KOPT-K1 (cell line): ENCODE results near the gene INAFM1.
A peak's percentile ranks its signal among the peaks of the same experiment; 100 is the strongest.

Experiments used
- H3K27ac ChIP-seq: fragments of 200-600 bp; sonication (generic); 2 replicates; pipeline ENCODE4 v1.5.1; 2016; ENCODE audit warnings: antibody characterized with exemption, mild to moderate bottlenecking, low read depth, low read length; ENCODE audit not compliant: poor library complexity, severe bottlenecking
- H3K36me3 ChIP-seq: fragments of 200-600 bp; sonication (generic); 2 replicates; pipeline ENCODE4 v1.5.1; 2017; ENCODE audit warnings: antibody characterized with exemption, mild to moderate bottlenecking, low read length, moderate library complexity; ENCODE audit not compliant: insufficient read depth
- H3K9me3 ChIP-seq: fragments of 200-600 bp; sonication (generic); 2 replicates; pipeline ENCODE4 v1.5.1; 2017; ENCODE audit warnings: antibody characterized with exemption, low read length, mild to moderate bottlenecking; ENCODE audit not compliant: insufficient read depth, poor library complexity, severe bottlenecking

INAFM1 gene

GRCh38 chr19:47274071-47274890, at the start of gene INAFM1:
Gene INAFM1, plus strand, starts transcription at chr19:47274885. Its CDS starts 35 bp downstream, at chr19:47274920.
- Histone ChIP-seq H3K36me3 (peaks cover 35% of the 10 kb centered on the region; the same call in 1 of the 2 replicates), H3K9me3 (no peaks in the 10 kb centered on the region), H3K27ac (peak within 1 kb of the TSS; percentile 94)

GRCh38 chr19:47225746-47226425, 48.8 kb upstream of the INAFM1 start:
- Histone ChIP-seq H3K27ac (peak overlapping the region; percentile 17), H3K36me3 (no peaks in the 10 kb centered on the region), H3K9me3 (no peaks in the 10 kb centered on the region)

- H3K27ac ChIP-seq: peak overlapping the region; percentile 17
- no peaks in the 10 kb centered on the region for H3K9me3 ChIP-seq
- H3K36me3 ChIP-seq: no peaks in the 10 kb centered on the region
Observed at GRCh38 chr19:47226426-47227351, 48.0 kb upstream of the INAFM1 start.

GRCh38 chr19:47227352-47228167, 47.1 kb upstream of the INAFM1 start:
- Histone ChIP-seq H3K9me3 (no peaks in the 10 kb centered on the region), H3K36me3 (no peaks in the 10 kb centered on the region), H3K27ac (no peak overlapping the region)

GRCh38 chr19:47228168-47228936, 46.3 kb upstream of the INAFM1 start:
- H3K36me3 ChIP-seq: no peaks in the 10 kb centered on the region
- no peak overlapping the region for H3K27ac ChIP-seq
- no peaks in the 10 kb centered on the region for H3K9me3 ChIP-seq

GRCh38 chr19:47228937-47229675, 45.6 kb upstream of the INAFM1 start:
- no peaks in the 10 kb centered on the region for H3K9me3 ChIP-seq
- H3K36me3 ChIP-seq: no peaks in the 10 kb centered on the region
- no peak overlapping the region for H3K27ac ChIP-seq

- Histone ChIP-seq H3K36me3 (no peaks in the 10 kb centered on the region), H3K27ac (no peak overlapping the region), H3K9me3 (no peaks in the 10 kb centered on the region)
Observed at GRCh38 chr19:47229676-47230053, 45.0 kb upstream of the INAFM1 start.

- Histone ChIP-seq H3K27ac (no peak overlapping the region), H3K9me3 (no peaks in the 10 kb centered on the region), H3K36me3 (no peaks in the 10 kb centered on the region)
Observed at GRCh38 chr19:47230054-47230920, 44.4 kb upstream of the INAFM1 start.

GRCh38 chr19:47230921-47231214, 43.8 kb upstream of the INAFM1 start, which contains the start of gene BBC3:
Gene BBC3, minus strand, starts transcription at chr19:47231199. Its CDS starts 2,768 bp downstream, at chr19:47228431.
- Histone ChIP-seq H3K27ac (peak within 1 kb of the TSS; percentile 25), H3K36me3 (no peaks in the 10 kb centered on the region), H3K9me3 (no peaks in the 10 kb centered on the region)

GRCh38 chr19:47231215-47232054, 43.2 kb upstream of the INAFM1 start:
- H3K36me3 ChIP-seq: no peaks in the 10 kb centered on the region
- peak overlapping the region; percentile 25 for H3K27ac ChIP-seq
- H3K9me3 ChIP-seq: no peaks in the 10 kb centered on the region

- no peaks in the 10 kb centered on the region for H3K36me3 ChIP-seq
- H3K9me3 ChIP-seq: no peaks in the 10 kb centered on the region
- no peak overlapping the region for H3K27ac ChIP-seq
Observed at GRCh38 chr19:47232422-47233211, 42.1 kb upstream of the INAFM1 start.
